Measurements from ENCODE around the gene C10orf71. TPM values are rescaled to one million over a fixed set of nuclear protein-coding genes. Genes with fewer than 3 reads are reported as not detected.

The C10orf71 gene
- total and polyA plus RNA-seq, 7 donors, result not detected

GRCh38 chr10:49318028-49318427 is 19.1 kb downstream of the C10orf71 start:
- TF ChIP-seq POLR2AphosphoS5 (IDR thresholded peaks at IDR 0.05) (no peak), EP300 (IDR thresholded peaks at IDR 0.05) (no peak), POLR2A (IDR thresholded peaks at IDR 0.05) (no peak)
- TF ChIP-seq, protein P1, sequence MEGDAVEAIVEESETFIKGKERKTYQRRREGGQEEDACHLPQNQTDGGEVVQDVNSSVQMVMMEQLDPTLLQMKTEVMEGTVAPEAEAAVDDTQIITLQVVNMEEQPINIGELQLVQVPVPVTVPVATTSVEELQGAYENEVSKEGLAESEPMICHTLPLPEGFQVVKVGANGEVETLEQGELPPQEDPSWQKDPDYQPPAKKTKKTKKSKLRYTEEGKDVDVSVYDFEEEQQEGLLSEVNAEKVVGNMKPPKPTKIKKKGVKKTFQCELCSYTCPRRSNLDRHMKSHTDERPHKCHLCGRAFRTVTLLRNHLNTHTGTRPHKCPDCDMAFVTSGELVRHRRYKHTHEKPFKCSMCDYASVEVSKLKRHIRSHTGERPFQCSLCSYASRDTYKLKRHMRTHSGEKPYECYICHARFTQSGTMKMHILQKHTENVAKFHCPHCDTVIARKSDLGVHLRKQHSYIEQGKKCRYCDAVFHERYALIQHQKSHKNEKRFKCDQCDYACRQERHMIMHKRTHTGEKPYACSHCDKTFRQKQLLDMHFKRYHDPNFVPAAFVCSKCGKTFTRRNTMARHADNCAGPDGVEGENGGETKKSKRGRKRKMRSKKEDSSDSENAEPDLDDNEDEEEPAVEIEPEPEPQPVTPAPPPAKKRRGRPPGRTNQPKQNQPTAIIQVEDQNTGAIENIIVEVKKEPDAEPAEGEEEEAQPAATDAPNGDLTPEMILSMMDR (IDR thresholded peaks at IDR 0.05), result no peak
- no peaks in the 10 kb centered on the region for H3K27me3 ChIP-seq
- 87 to 90% methylated on average over 6 of the region's 6 CpGs for WGBS, 2 donors
- no peaks in the 10 kb centered on the region for H3K4me1 ChIP-seq
- no peak overlapping the region for H3K4me3 ChIP-seq
- no peak for DNase-seq
- H3K27ac ChIP-seq, result no peak overlapping the region
- intact Hi-C loops (cut with DNase I), result no loop called here
- H3K36me3 ChIP-seq, result no peaks in the 10 kb centered on the region
- H3K9me3 ChIP-seq, result no peaks in the 10 kb centered on the region

- Histone ChIP-seq H3K4me3 (no peak overlapping the region), H3K27me3 (no peaks in the 10 kb centered on the region), H3K4me1 (no peaks in the 10 kb centered on the region), H3K36me3 (no peaks in the 10 kb centered on the region), H3K27ac (no peak overlapping the region), H3K9me3 (no peaks in the 10 kb centered on the region)
- intact Hi-C loops (cut with DNase I), result no loop called here
- DNase-seq, result no peak
- no peak for TF ChIP-seq POLR2A (IDR thresholded peaks at IDR 0.05)
- no peak for TF ChIP-seq EP300 (IDR thresholded peaks at IDR 0.05)
- TF ChIP-seq, protein P1 (IDR thresholded peaks at IDR 0.05), result no peak
- TF ChIP-seq POLR2AphosphoS5 (IDR thresholded peaks at IDR 0.05), result no peak
These were observed 19.8 kb downstream of the C10orf71 start for GRCh38 chr10:49318755-49319154.

DNA sequence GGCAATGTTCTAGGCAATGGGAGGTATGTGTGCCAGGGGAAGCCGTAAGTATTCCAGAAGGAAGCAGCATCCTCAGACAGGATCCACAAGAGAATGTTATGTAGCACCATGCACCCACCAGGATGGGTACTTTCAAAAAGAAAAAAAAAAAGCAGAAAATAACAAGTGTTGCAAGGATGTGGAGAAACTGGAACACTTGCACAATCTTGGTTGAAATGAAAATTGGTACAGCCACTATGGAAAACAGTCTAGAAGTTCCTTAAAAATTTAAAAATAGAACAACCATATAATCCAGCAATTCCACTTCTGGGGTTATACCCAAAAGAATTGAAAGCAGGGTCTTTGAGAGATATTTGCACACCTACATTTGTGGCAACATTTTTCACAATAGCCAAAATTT is 20.2 kb downstream of the C10orf71 start:
- TF ChIP-seq POLR2A (IDR thresholded peaks at IDR 0.05), result no peak
- TF ChIP-seq POLR2AphosphoS5 (IDR thresholded peaks at IDR 0.05), result no peak
- TF ChIP-seq, protein P1 (IDR thresholded peaks at IDR 0.05), result no peak
- TF ChIP-seq EP300 (IDR thresholded peaks at IDR 0.05), result no peak
- no peak overlapping the region for H3K27ac ChIP-seq
- no peaks in the 10 kb centered on the region for H3K4me1 ChIP-seq
- no peak for DNase-seq
- H3K4me3 ChIP-seq, result no peak overlapping the region
- H3K9me3 ChIP-seq, result no peaks in the 10 kb centered on the region
- H3K36me3 ChIP-seq, result no peaks in the 10 kb centered on the region
- 95 to 96% methylated on average over 1 of the region's 1 CpG for WGBS, 2 donors
- H3K27me3 ChIP-seq, result no peaks in the 10 kb centered on the region
- intact Hi-C loops (cut with DNase I), result no loop called here

GRCh38 chr10:49320191-49320590 is 21.2 kb downstream of the C10orf71 start:
- TF ChIP-seq POLR2A (IDR thresholded peaks at IDR 0.05), result no peak
- TF ChIP-seq, protein P1 (IDR thresholded peaks at IDR 0.05), result no peak
- TF ChIP-seq POLR2AphosphoS5 (IDR thresholded peaks at IDR 0.05), result no peak
- TF ChIP-seq EP300 (IDR thresholded peaks at IDR 0.05), result no peak
- H3K4me3 ChIP-seq, result no peak overlapping the region
- 88 to 95% methylated on average over 2 of the region's 2 CpGs for WGBS, 2 donors
- H3K27ac ChIP-seq, result no peak overlapping the region
- H3K27me3 ChIP-seq, result no peaks in the 10 kb centered on the region
- no peaks in the 10 kb centered on the region for H3K36me3 ChIP-seq
- intact Hi-C loops (cut with DNase I), result no loop called here
- no peaks in the 10 kb centered on the region for H3K4me1 ChIP-seq
- no peak for DNase-seq
- H3K9me3 ChIP-seq, result no peaks in the 10 kb centered on the region

DNA sequence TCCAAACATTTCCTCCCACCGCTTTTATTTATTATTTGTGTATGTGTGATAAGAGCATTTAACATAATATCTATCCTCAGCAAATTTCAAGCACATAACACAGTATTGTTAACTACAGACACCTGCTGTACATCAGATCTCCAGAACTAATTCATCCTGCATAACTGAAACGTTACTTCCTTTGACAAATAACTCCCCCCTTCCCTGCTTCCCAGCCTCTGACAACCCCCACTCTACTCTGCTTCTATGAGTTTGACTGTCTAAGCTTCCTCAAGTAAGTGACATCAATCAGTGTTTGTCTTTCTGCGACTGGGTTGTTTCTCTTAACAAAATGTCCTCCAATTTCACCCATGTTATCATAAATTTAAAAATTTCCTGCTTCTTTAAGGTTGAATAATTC is 22.1 kb downstream of the C10orf71 start:
- Histone ChIP-seq H3K4me3 (no peak overlapping the region), H3K36me3 (no peaks in the 10 kb centered on the region), H3K27ac (no peak overlapping the region), H3K27me3 (no peaks in the 10 kb centered on the region), H3K4me1 (no peaks in the 10 kb centered on the region), H3K9me3 (no peaks in the 10 kb centered on the region)
- TF ChIP-seq, protein P1 (IDR thresholded peaks at IDR 0.05), result no peak
- TF ChIP-seq EP300 (IDR thresholded peaks at IDR 0.05), result no peak
- intact Hi-C loops (cut with DNase I), result no loop called here
- no peak for DNase-seq
- WGBS, 2 donors, result 48 to 63% methylated on average over 3 of the region's 3 CpGs
